Skeletal muscle tissue (tissue), 4 donors: ENCODE data around the gene SAT2. TPM values are rescaled to one million over a fixed set of nuclear protein-coding genes. Genes with fewer than 3 reads are reported as not detected.

Source experiments
- H3K27ac ChIP-seq: one replicate; pipeline ENCODE4 v1.7.0; 2013; ENCODE audit warnings: mild to moderate bottlenecking, low read depth, low read length, inconsistent platforms
- H3K27me3 ChIP-seq, 3 donors: one replicate each; pipeline ENCODE4 v1.7.0; 2013; ENCODE audit warnings: low read length in 3 of 3; ENCODE audit not compliant: control insufficient read depth in 3 of 3, insufficient read depth in 3 of 3
- H3K36me3 ChIP-seq, 3 donors: one replicate each; pipeline ENCODE4 v1.7.0; 2013; ENCODE audit warnings: low read length in 3 of 3; ENCODE audit not compliant: control insufficient read depth in 3 of 3, insufficient read depth in 3 of 3
- H3K4me1 ChIP-seq, 3 donors: one replicate each; pipeline ENCODE4 v1.7.0; 2013; ENCODE audit warnings: low read length in 3 of 3, mild to moderate bottlenecking in 3 of 3; ENCODE audit not compliant: control insufficient read depth in 3 of 3, insufficient read depth in 3 of 3
- H3K4me3 ChIP-seq, 3 donors: one replicate each; pipeline ENCODE4 v1.7.0; 2013; ENCODE audit warnings: low read length in 3 of 3
- H3K9ac ChIP-seq, 3 donors: one replicate each; pipeline ENCODE4 v1.7.0; 2013; ENCODE audit warnings: low read length in 3 of 3, mild to moderate bottlenecking in 3 of 3, moderate library complexity in 2 of 3, low read depth in 1 of 3
- H3K9me3 ChIP-seq, 3 donors: one replicate each; pipeline ENCODE4 v1.7.0; 2013; ENCODE audit warnings: low read length in 3 of 3; ENCODE audit not compliant: control insufficient read depth in 3 of 3
- total RNA-seq: library from RNA; depleted of rRNA; stranded (reverse); fragments of >200 nt; gene quantifications from one replicate; pipeline ENCODE4 v1.2.3, GENCODE V29; 2014
- donor health status: Osteomylitis.

Gene SAT2
- 41.2 TPM for total RNA-seq

DNA sequence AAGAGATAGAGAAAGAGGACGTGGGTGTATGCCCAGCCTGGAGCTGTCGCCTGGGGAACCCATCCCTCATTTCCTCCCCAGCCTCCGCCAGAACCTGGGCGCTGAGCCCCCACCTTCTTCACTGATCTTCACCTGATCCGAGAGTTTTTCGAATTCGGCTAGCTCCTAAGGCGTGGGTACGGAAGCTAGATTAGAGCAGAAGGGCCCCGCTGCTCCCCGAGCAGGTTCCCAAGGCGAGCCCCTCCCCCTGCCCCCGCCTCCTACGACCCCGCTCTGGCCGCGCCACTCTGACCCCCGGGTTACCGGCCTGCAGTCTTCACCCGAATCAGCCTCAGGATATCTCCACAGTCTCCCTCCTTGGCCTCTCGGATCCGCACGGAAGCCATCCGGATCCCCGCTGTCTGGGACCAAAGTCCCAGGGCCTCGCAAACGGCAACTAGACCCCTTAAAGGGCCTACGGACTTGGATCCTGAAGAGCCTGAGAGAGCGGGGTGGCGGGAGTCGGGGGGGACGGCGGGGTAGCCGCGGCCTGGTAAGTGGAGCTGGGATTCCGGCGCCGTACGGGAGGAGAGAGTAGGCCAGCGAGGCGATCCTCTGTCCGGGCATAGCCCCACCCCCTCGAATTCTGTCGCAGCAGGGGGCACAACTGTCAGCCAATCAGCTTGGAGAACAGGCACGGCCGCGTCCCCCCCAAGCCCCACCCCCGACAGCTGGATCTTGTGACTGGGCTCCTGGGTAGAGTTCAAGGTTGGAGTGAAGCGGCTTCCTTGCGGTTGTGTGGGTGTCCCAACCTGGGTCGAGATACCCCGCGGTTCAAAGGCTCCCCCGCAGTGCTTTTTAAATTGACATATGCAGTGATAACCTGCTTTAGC lies at the start of gene SAT2:
Gene SAT2 (minus strand): TSS at position 572 of the 872 bp plus-strand sequence. CDS start 186 bp downstream, at position 386.
- peak within 1 kb of the TSS; percentile 74 to 91 (median 91) for H3K4me3 ChIP-seq
- H3K36me3 ChIP-seq: peaks cover 4 to 5% (median 5%) of the 10 kb centered on the region in 3 donors
- H3K27me3 ChIP-seq: no peaks in the 10 kb centered on the region
- H3K9me3 ChIP-seq: no peaks in the 10 kb centered on the region
- H3K27ac ChIP-seq: peak within 1 kb of the TSS; percentile 97
- H3K4me1 ChIP-seq: peaks cover 11 to 13% (median 11%) of the 10 kb centered on the region in 3 donors
- H3K9ac ChIP-seq: peak within 1 kb of the TSS; percentile 92 to 95 (median 95)

DNA sequence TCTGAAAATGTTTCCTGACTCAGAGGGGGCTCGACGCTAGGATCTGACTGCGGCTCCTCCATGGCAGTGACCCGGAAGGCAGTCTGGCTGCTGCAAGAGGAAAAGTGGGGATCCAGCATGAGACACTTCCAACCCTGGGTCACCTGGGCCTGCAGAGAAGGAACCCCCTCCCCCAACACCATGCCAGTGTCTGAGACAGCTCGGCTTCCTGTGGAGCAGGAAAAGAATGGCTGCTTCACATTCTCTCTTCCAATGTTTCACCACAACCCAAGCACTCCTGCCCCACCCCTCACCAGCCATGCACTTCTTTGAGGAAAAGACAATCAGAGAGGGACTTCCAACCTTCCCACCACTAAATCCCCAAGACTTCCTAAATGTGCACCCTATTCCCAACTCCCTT lies 48.9 kb upstream of the SAT2 start:
- H3K9ac ChIP-seq: no peak overlapping the region
- no peak overlapping the region for H3K4me3 ChIP-seq
- H3K4me1 ChIP-seq: no peaks in the 10 kb centered on the region
- peaks cover 0 to 3% (median 2%) of the 10 kb centered on the region in 3 donors for H3K9me3 ChIP-seq
- peaks cover 28 to 37% (median 32%) of the 10 kb centered on the region in 3 donors for H3K36me3 ChIP-seq
- no peak overlapping the region for H3K27ac ChIP-seq
- no peaks in the 10 kb centered on the region for H3K27me3 ChIP-seq

DNA sequence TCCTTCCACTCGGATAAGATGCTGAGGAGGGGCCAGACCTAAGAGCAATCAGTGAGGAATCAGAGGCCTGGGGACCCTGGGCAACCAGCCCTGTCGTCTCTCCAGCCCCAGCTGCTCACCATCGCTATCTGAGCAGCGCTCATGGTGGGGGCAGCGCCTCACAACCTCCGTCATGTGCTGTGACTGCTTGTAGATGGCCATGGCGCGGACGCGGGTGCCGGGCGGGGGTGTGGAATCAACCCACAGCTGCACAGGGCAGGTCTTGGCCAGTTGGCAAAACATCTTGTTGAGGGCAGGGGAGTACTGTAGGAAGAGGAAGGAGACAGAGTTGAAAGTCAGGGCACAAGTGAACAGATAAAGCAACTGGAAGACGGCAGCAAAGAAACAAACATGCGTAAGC lies 47.3 kb upstream of the SAT2 start:
- no peak overlapping the region for H3K9ac ChIP-seq
- H3K27ac ChIP-seq: no peak overlapping the region
- no peak overlapping the region for H3K4me3 ChIP-seq
- H3K9me3 ChIP-seq: peaks cover 0 to 3% (median 2%) of the 10 kb centered on the region in 3 donors
- no peaks in the 10 kb centered on the region for H3K27me3 ChIP-seq
- H3K36me3 ChIP-seq: peaks cover 37 to 43% (median 41%) of the 10 kb centered on the region in 3 donors
- H3K4me1 ChIP-seq: no peaks in the 10 kb centered on the region

DNA sequence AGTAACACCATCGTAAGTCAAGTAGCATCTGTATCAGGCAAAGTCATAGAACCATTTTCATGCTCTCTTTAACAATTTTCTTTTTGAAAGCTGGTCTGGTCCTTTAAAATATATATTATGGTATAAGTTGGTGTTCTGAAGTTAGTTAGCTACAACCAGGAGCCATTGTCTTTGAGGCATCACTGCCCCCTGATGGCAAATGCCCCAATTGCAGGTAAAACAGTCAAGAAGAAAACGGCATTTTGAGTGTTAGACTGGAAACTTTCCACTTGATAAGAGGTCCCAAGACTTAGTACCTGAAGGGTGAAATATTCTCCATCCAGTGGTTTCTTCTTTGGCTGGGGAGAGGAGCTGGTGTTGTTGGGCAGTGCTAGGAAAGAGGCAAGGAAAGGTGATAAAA lies 45.6 kb upstream of the SAT2 start:
- peaks cover 0 to 3% (median 2%) of the 10 kb centered on the region in 3 donors for H3K9me3 ChIP-seq
- H3K27ac ChIP-seq: no peak overlapping the region
- H3K9ac ChIP-seq: no peak overlapping the region
- H3K4me1 ChIP-seq: no peaks in the 10 kb centered on the region
- H3K36me3 ChIP-seq: peaks cover 51 to 52% (median 51%) of the 10 kb centered on the region in 3 donors
- no peak overlapping the region for H3K4me3 ChIP-seq
- no peaks in the 10 kb centered on the region for H3K27me3 ChIP-seq

DNA sequence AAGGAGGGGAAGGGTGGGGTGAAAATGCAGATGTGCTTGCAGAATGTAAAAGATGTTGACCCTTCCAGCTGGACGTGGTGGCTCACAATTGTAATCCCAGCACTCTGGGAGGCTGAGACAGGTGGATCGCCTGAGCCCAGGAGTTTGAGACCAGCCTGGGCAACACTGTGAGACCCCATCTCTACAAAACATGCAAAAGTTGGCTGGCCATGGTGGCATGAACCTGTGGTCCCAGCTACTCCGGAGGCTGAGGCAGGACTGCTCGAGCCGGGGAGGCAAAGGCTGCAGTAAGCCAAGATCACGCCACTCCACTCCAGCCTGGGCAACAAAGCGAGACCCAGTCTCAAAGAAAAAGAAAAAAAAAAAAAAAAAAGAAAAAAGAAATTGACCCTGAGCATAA lies 40.9 kb upstream of the SAT2 start:
- Histone ChIP-seq H3K4me1 (no peaks in the 10 kb centered on the region), H3K9ac (no peak overlapping the region), H3K9me3 (peaks cover 0 to under 1% (median 0%) of the 10 kb centered on the region in 3 donors), H3K27ac (no peak overlapping the region), H3K36me3 (peaks cover 33 to 39% (median 35%) of the 10 kb centered on the region in 3 donors), H3K27me3 (no peaks in the 10 kb centered on the region), H3K4me3 (no peak overlapping the region)

DNA sequence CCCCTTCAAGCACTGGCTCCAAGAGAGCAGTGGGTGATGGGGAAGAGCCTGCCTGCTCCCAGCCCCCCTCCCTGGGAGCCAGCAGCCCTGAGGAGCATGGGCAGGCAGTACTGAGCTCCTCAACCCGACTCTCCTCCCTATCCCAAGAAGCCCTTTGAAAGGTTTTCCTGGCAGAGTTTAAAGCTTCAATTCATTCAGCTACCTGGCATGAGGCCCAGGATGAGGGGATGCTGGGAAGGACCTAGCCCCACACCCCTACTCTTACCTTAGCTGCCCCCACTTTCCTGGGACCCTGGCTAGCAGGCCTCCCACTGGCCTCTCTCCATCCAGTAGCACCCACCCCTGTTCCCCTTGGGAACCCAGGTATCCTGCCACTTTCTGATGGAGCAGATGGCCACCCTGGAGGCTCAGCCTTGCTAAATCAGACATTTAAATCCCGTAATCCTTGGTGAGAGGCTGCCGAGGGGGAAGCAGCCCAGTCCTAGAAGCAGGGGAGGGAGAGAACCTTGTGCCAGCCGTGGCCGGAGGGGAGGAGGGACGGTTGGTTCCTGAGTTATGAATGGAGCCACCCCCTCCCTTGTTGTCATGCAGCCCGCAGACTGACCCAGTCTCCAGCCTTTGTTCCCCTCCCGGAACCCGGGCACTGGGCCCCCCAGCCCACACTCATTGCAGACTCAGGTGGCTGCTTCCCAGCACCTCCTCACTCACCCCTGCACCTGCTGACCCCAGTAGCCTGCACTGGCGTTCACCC lies 40.2 kb upstream of the SAT2 start:
- Histone ChIP-seq H3K4me1 (no peaks in the 10 kb centered on the region), H3K36me3 (peaks cover 26 to 34% (median 30%) of the 10 kb centered on the region in 3 donors), H3K4me3 (no peak overlapping the region)

DNA sequence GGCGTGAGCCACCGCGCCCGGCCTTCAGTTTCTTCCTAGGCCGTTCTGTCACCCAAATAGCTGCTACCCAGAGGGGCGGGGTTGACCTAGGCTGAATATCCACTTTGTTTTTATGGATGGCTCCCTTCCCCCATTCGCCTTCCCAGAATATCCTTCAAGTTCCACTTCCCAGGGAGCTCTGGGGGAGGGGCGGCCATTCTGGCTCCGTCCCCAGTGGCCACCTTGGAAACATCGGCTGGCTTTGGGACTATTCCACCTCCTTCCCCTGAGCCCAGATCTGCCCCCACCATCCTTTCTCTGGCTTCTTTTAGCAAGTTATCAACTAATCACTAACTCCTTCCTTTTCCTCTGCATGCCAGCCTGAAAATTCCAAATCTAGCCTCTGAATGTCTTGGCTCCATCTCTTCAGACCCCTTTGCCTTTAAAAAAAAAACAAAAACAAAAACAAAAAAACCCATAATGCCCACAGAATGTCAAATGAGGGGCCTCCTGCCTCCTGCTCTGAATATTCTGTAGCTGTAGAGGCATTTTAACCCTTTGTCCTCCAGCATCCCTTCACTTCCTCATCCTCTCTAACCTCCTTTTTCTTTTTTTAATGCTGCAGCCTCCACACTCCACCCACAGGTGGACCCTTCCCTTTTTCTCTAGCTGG lies 29.5 kb upstream of the SAT2 start:
- no peaks in the 10 kb centered on the region for H3K36me3 ChIP-seq
- H3K4me1 ChIP-seq: peaks cover 0 to 5% (median 0%) of the 10 kb centered on the region in 3 donors
- no peak overlapping the region for H3K4me3 ChIP-seq
- no peak overlapping the region for H3K27ac ChIP-seq
- peaks cover 4 to 26% (median 18%) of the 10 kb centered on the region in 3 donors for H3K27me3 ChIP-seq
- no peaks in the 10 kb centered on the region for H3K9me3 ChIP-seq
- no peak overlapping the region for H3K9ac ChIP-seq

More for the DNA sequence above, 40.2 kb upstream of the SAT2 start:
- Histone ChIP-seq H3K9me3 (no peaks in the 10 kb centered on the region), H3K9ac (no peak overlapping the region), H3K27ac (no peak overlapping the region), H3K27me3 (no peaks in the 10 kb centered on the region)

DNA sequence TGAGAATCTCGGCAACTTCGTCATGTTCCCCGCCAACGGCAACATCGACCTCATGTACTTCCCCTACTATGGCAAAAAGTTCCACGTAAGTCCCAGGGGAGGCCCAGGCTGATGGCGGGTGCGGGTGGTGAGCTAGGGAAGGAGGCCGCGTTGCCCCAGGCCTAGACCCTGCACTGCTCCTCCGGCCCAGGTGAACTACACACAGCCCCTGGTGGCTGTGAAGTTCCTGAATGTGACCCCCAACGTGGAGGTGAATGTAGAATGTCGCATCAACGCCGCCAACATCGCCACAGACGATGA lies 27.9 kb upstream of the SAT2 start:
- H3K9ac ChIP-seq: no peak overlapping the region
- H3K27me3 ChIP-seq: peaks cover 12 to 39% (median 26%) of the 10 kb centered on the region in 3 donors
- no peak overlapping the region for H3K27ac ChIP-seq
- no peak overlapping the region for H3K4me3 ChIP-seq
- H3K36me3 ChIP-seq: no peaks in the 10 kb centered on the region
- H3K4me1 ChIP-seq: peaks cover 5 to 11% (median 5%) of the 10 kb centered on the region in 3 donors
- no peaks in the 10 kb centered on the region for H3K9me3 ChIP-seq

DNA sequence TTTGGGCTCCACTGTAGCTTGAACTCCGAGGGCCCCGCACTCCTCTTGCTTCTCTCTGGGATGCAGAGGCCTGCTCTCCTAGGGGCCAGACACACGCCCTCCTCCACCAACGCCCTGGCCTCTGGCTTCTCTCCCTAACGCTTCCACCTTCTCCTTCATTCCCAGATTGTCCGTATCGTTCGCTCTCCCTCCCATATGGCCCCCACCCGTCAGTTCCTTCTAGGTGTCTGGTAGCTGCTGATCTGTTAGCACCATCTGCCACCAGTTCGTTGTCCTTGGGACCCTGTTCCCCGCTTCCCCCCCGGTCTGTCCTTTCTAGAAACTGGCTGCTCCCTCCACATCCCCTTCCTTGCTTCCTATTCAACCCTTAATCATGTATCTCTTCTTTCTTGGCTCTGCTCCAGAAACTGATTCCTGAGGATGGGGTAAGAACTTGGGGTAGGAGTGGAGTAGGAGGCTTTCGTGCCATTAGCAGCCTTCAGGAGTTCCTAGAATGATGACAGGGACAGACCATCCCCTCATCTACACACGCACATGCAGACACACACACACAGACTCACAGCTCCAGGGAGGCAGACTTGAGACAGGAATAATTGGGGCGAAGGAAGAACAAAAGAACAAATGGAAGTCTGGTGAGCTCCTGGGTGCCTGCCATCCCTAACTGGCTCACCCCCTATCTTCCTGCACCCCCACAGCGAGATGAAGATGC lies 27.4 kb upstream of the SAT2 start:
- Histone ChIP-seq H3K36me3 (no peaks in the 10 kb centered on the region), H3K9ac (no peak overlapping the region), H3K27ac (no peak overlapping the region), H3K4me1 (peaks cover 10 to 16% (median 10%) of the 10 kb centered on the region in 3 donors), H3K9me3 (no peaks in the 10 kb centered on the region), H3K27me3 (peaks cover 17 to 44% (median 31%) of the 10 kb centered on the region in 3 donors), H3K4me3 (no peak overlapping the region)
